ENCODE results near the gene CMTM8.

- no peak for TF ChIP-seq CTCF (IDR thresholded peaks at IDR 0.05; ENCODE audit: low read depth, low read length, poor library complexity, severe bottlenecking)
- TF ChIP-seq EZH2phosphoT487 (IDR thresholded peaks at IDR 0.05; ENCODE audit: borderline replicate concordance, low read length): no peak
Measured at GRCh38 chr3:32303399-32303747, 64.9 kb downstream of the CMTM8 start.
